Parathyroid adenoma (tissue), 2 donors: ENCODE data around the gene PIGZ.
A peak's percentile ranks its signal among the peaks of the same experiment; 100 is the strongest.

Experiments
- H2AFZ ChIP-seq: fragments of 300-600 bp; sonication (generic); one replicate; pipeline ENCODE4 v1.7.0; 2017; ENCODE audit warnings: antibody characterized with exemption, mild to moderate bottlenecking
- H3K27ac ChIP-seq: fragments of 300-600 bp; sonication (generic); one replicate; pipeline ENCODE4 v1.7.0; 2017
- H3K27me3 ChIP-seq: fragments of 300-600 bp; sonication (generic); one replicate; pipeline ENCODE4 v1.7.0; 2017; ENCODE audit warnings: low read length; ENCODE audit not compliant: control insufficient read depth, insufficient read depth
- H3K36me3 ChIP-seq: fragments of 300-600 bp; sonication (generic); one replicate; pipeline ENCODE4 v1.7.0; 2017; ENCODE audit warnings: low read length; ENCODE audit not compliant: control insufficient read depth, insufficient read depth
- H3K4me1 ChIP-seq: fragments of 300-600 bp; sonication (generic); one replicate; pipeline ENCODE4 v1.7.0; 2017; ENCODE audit warnings: control low read depth
- H3K4me2 ChIP-seq: fragments of 300-600 bp; sonication (generic); one replicate; pipeline ENCODE4 v1.7.0; 2017; ENCODE audit warnings: low read length
- H3K4me3 ChIP-seq: fragments of 300-600 bp; sonication (generic); one replicate; pipeline ENCODE4 v1.7.0; 2017; ENCODE audit warnings: low read depth, low read length
- H3K79me2 ChIP-seq: fragments of 300-600 bp; sonication (generic); one replicate; pipeline ENCODE4 v1.7.0; 2017; ENCODE audit warnings: control low read depth
- H3K9ac ChIP-seq: fragments of 300-600 bp; sonication (generic); one replicate; pipeline ENCODE4 v1.7.0; 2017; ENCODE audit warnings: mild to moderate bottlenecking
- H3K9me3 ChIP-seq: fragments of 300-600 bp; sonication (generic); one replicate; pipeline ENCODE4 v1.7.0; 2017; ENCODE audit warnings: low read length; ENCODE audit not compliant: control insufficient read depth
- CTCF ChIP-seq: fragments of 300-600 bp; sonication (generic); IDR thresholded peaks from one replicate; pipeline ENCODE4 v1.7.0; 2017; ENCODE audit warnings: antibody characterized with exemption, mild to moderate bottlenecking
- donor health status: primary hyperparathyroidism.

Gene PIGZ

GRCh38 chr3:196969660-196970546, 1.3 kb upstream of the PIGZ start:
- Histone ChIP-seq H3K27ac (no peak overlapping the region), H3K4me2 (peak overlapping the region; percentile 93), H2AFZ (peak overlapping the region; percentile 97), H3K36me3 (no peaks in the 10 kb centered on the region), H3K4me3 (peak overlapping the region; percentile 25), H3K9me3 (no peaks in the 10 kb centered on the region), H3K27me3 (no peaks in the 10 kb centered on the region), H3K4me1 (peaks cover 4% of the 10 kb centered on the region), H3K9ac (no peak overlapping the region), H3K79me2 (peaks cover 3% of the 10 kb centered on the region)
- TF ChIP-seq CTCF: peak; percentile 54

GRCh38 chr3:196969134-196969659, 564 bp upstream of the PIGZ start:
- H3K36me3 ChIP-seq: no peaks in the 10 kb centered on the region
- H3K27ac ChIP-seq: peak overlapping the region; percentile 59
- H3K4me1 ChIP-seq: peaks cover 4% of the 10 kb centered on the region
- no peak overlapping the region for H3K9ac ChIP-seq
- H3K27me3 ChIP-seq: no peaks in the 10 kb centered on the region
- TF ChIP-seq CTCF: no peak
- H3K4me3 ChIP-seq: peak overlapping the region; percentile 62
- peak overlapping the region; percentile 97 for H2AFZ ChIP-seq
- no peaks in the 10 kb centered on the region for H3K9me3 ChIP-seq
- H3K4me2 ChIP-seq: peak overlapping the region; percentile 93
- H3K79me2 ChIP-seq: peaks cover 3% of the 10 kb centered on the region

GRCh38 chr3:196967412-196968232, 1.0 kb downstream of the PIGZ start:
- no peak overlapping the region for H3K9ac ChIP-seq
- H3K9me3 ChIP-seq: no peaks in the 10 kb centered on the region
- no peaks in the 10 kb centered on the region for H3K36me3 ChIP-seq
- peaks cover 3% of the 10 kb centered on the region for H3K79me2 ChIP-seq
- no peaks in the 10 kb centered on the region for H3K27me3 ChIP-seq
- H3K4me2 ChIP-seq: peak overlapping the region; percentile 98
- H3K4me1 ChIP-seq: peaks cover 4% of the 10 kb centered on the region
- H3K27ac ChIP-seq: no peak overlapping the region
- peak overlapping the region; percentile 63 for H3K4me3 ChIP-seq
- peak overlapping the region; percentile 97 for H2AFZ ChIP-seq
- TF ChIP-seq CTCF: no peak

- Histone ChIP-seq H3K27me3 (no peaks in the 10 kb centered on the region), H3K36me3 (no peaks in the 10 kb centered on the region), H2AFZ (no peak overlapping the region), H3K27ac (no peak overlapping the region), H3K9ac (no peak overlapping the region), H3K4me1 (peaks cover 4% of the 10 kb centered on the region), H3K4me2 (no peak overlapping the region), H3K79me2 (peaks cover 3% of the 10 kb centered on the region), H3K4me3 (no peak overlapping the region), H3K9me3 (no peaks in the 10 kb centered on the region)
- no peak for TF ChIP-seq CTCF
These were observed 1.9 kb downstream of the PIGZ start for GRCh38 chr3:196966526-196967401.
